Measurements from ENCODE around the gene NPR1.

Gene NPR1

DNA sequence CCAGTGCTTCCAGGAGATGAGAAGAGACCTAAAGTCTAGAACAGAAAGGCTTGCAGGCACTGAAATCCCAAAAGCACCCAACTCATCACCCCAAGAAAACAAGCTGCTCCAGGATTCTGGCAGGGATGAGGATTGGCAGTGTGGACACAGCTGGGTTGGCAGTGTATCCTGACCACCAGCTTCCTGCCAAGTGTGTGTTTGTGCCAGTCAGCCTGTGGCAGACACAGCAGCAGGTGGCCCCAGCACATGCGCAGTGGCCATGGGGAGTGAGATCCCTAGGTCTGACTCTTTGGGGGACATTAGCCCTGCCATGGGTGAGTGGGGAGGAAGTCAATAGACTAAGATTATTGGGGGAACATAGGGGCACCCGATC, 28.6 kb upstream of the NPR1 start:
- Histone ChIP-seq H3K4me1 (ENCODE audit: low read length) (peaks cover 5% of the 10 kb centered on the region; the same call in 1 of the 2 replicates), H3K79me2 (ENCODE audit: low read length) (no peaks in the 10 kb centered on the region), H3K9me3 (ENCODE audit: insufficient read depth, low read length) (no peaks in the 10 kb centered on the region), H2AFZ (ENCODE audit: low read depth, low read length) (no peak overlapping the region), H4K20me1 (ENCODE audit: insufficient read depth, low read length) (no peaks in the 10 kb centered on the region), H3K4me2 (ENCODE audit: low read length) (no peak overlapping the region), H3K27ac (ENCODE audit: low read length) (no peak overlapping the region), H3K27me3 (ENCODE audit: low read depth, low read length) (no peaks in the 10 kb centered on the region), H3K9ac (ENCODE audit: low read length) (no peak overlapping the region), H3K4me3 (ENCODE audit: low read length) (no peak overlapping the region), H3K36me3 (replicated peaks; ENCODE audit: low read depth, low read length) (peaks cover 29% of the 10 kb centered on the region)
- TF ChIP-seq EZH2phosphoT487 (IDR thresholded peaks at IDR 0.05; ENCODE audit: low read depth): no peak
- TF ChIP-seq, protein P1, sequence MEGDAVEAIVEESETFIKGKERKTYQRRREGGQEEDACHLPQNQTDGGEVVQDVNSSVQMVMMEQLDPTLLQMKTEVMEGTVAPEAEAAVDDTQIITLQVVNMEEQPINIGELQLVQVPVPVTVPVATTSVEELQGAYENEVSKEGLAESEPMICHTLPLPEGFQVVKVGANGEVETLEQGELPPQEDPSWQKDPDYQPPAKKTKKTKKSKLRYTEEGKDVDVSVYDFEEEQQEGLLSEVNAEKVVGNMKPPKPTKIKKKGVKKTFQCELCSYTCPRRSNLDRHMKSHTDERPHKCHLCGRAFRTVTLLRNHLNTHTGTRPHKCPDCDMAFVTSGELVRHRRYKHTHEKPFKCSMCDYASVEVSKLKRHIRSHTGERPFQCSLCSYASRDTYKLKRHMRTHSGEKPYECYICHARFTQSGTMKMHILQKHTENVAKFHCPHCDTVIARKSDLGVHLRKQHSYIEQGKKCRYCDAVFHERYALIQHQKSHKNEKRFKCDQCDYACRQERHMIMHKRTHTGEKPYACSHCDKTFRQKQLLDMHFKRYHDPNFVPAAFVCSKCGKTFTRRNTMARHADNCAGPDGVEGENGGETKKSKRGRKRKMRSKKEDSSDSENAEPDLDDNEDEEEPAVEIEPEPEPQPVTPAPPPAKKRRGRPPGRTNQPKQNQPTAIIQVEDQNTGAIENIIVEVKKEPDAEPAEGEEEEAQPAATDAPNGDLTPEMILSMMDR (IDR thresholded peaks at IDR 0.05; ENCODE audit: low read depth, low read length): no peak

- TF ChIP-seq, protein P1 (IDR thresholded peaks at IDR 0.05; ENCODE audit: low read depth, low read length): no peak
- TF ChIP-seq EZH2phosphoT487 (IDR thresholded peaks at IDR 0.05; ENCODE audit: low read depth): no peak
- no peaks in the 10 kb centered on the region for H4K20me1 ChIP-seq (ENCODE audit: insufficient read depth, low read length)
- H3K4me3 ChIP-seq (ENCODE audit: low read length): no peak overlapping the region
- no peaks in the 10 kb centered on the region for H3K27me3 ChIP-seq (ENCODE audit: low read depth, low read length)
- H3K79me2 ChIP-seq (ENCODE audit: low read length): no peaks in the 10 kb centered on the region
- H3K36me3 ChIP-seq (replicated peaks; ENCODE audit: low read depth, low read length): peaks cover 11% of the 10 kb centered on the region
- H2AFZ ChIP-seq (ENCODE audit: low read depth, low read length): no peak overlapping the region
- H3K9me3 ChIP-seq (ENCODE audit: insufficient read depth, low read length): no peaks in the 10 kb centered on the region
- H3K9ac ChIP-seq (ENCODE audit: low read length): no peak overlapping the region
- H3K4me2 ChIP-seq (ENCODE audit: low read length): no peak overlapping the region
- H3K27ac ChIP-seq (ENCODE audit: low read length): no peak overlapping the region
- H3K4me1 ChIP-seq (ENCODE audit: low read length): peaks cover 5% of the 10 kb centered on the region; the same call in 1 of the 2 replicates
These were observed 26.7 kb upstream of the NPR1 start for GRCh38 chr1:153651771-153652170.

- TF ChIP-seq EZH2phosphoT487 (IDR thresholded peaks at IDR 0.05; ENCODE audit: low read depth): no peak
- TF ChIP-seq, protein P1 (IDR thresholded peaks at IDR 0.05; ENCODE audit: low read depth, low read length): no peak
- H3K27me3 ChIP-seq (ENCODE audit: low read depth, low read length): no peaks in the 10 kb centered on the region
- H3K4me3 ChIP-seq (ENCODE audit: low read length): no peak overlapping the region
- no peak overlapping the region for H3K9ac ChIP-seq (ENCODE audit: low read length)
- peaks cover 8% of the 10 kb centered on the region; the same call in 1 of the 2 replicates for H3K4me1 ChIP-seq (ENCODE audit: low read length)
- peak overlapping the region; percentile 1; the same call in 1 of the 2 replicates for H3K4me2 ChIP-seq (ENCODE audit: low read length)
- H3K9me3 ChIP-seq (ENCODE audit: insufficient read depth, low read length): no peaks in the 10 kb centered on the region
- H3K27ac ChIP-seq (ENCODE audit: low read length): no peak overlapping the region
- H2AFZ ChIP-seq (ENCODE audit: low read depth, low read length): peak overlapping the region; percentile 61
- H3K79me2 ChIP-seq (ENCODE audit: low read length): no peaks in the 10 kb centered on the region
- H4K20me1 ChIP-seq (ENCODE audit: insufficient read depth, low read length): no peaks in the 10 kb centered on the region
- H3K36me3 ChIP-seq (replicated peaks; ENCODE audit: low read depth, low read length): peaks cover 2% of the 10 kb centered on the region
These were observed 25.5 kb upstream of the NPR1 start for GRCh38 chr1:153652805-153653500.

DNA sequence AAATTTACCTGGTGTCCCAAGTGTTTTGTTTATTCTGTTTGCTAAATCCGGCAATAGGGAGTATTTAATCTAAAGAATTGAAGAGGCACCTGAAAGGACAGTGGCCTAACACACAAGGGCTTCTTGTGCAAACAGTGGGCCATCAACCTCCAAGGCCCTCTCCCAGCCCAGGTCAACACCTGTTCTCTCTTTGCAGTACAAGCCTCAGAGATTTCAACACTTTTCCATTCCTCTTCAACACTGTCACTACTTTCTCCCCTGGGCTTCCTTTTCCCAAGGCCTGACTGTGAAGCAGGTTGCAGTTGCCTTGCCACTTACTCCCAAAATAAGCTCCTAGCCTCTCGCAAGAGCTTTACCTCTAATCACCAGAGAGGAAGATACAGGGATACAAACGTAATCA, 23.2 kb upstream of the NPR1 start:
- Histone ChIP-seq H4K20me1 (ENCODE audit: insufficient read depth, low read length) (no peaks in the 10 kb centered on the region), H3K4me1 (ENCODE audit: low read length) (peaks cover 18% of the 10 kb centered on the region), H3K36me3 (replicated peaks; ENCODE audit: low read depth, low read length) (no peaks in the 10 kb centered on the region), H3K4me2 (ENCODE audit: low read length) (no peak overlapping the region), H3K79me2 (ENCODE audit: low read length) (peaks cover 16% of the 10 kb centered on the region), H3K27me3 (ENCODE audit: low read depth, low read length) (no peaks in the 10 kb centered on the region), H3K9ac (ENCODE audit: low read length) (no peak overlapping the region), H3K4me3 (ENCODE audit: low read length) (no peak overlapping the region), H3K27ac (ENCODE audit: low read length) (no peak overlapping the region), H2AFZ (ENCODE audit: low read depth, low read length) (no peak overlapping the region), H3K9me3 (ENCODE audit: insufficient read depth, low read length) (no peaks in the 10 kb centered on the region)
- TF ChIP-seq, protein P1 (IDR thresholded peaks at IDR 0.05; ENCODE audit: low read depth, low read length): no peak
- no peak for TF ChIP-seq EZH2phosphoT487 (IDR thresholded peaks at IDR 0.05; ENCODE audit: low read depth)
